Mucosa of descending colon (tissue), 3 donors: ENCODE measurements around the gene AGTRAP. TPM values are rescaled to one million over a fixed set of nuclear protein-coding genes. Genes with fewer than 3 reads are reported as not detected.

Source experiments
- ATAC-seq: fragments of 200-7000 bp; cut with Tn5 transposase; one replicate; pipeline ENCODE4 v1.9.1; 2020; ENCODE audit warnings: mild to moderate bottlenecking, moderate library complexity
- DNase-seq, 3 donors: peaks; one replicate each; pipeline ENCODE4 v3.0.0-alpha.2; 2020
- H3K36me3 ChIP-seq: fragments of 200-600 bp; one replicate; pipeline ENCODE4 v1.8.0; 2021; ENCODE audit warnings: low read depth, mild to moderate bottlenecking
- H3K4me1 ChIP-seq: fragments of 200-600 bp; one replicate; pipeline ENCODE4 v1.8.0; 2021; ENCODE audit warnings: low read depth, mild to moderate bottlenecking
- H3K4me3 ChIP-seq: fragments of 200-600 bp; one replicate; pipeline ENCODE4 v1.8.0; 2021; ENCODE audit warnings: mild to moderate bottlenecking
- H3K9me3 ChIP-seq: fragments of 200-600 bp; one replicate; pipeline ENCODE4 v1.8.0; 2021; ENCODE audit warnings: mild to moderate bottlenecking
- CTCF ChIP-seq: fragments of 200-600 bp; IDR thresholded peaks from one replicate; pipeline ENCODE4 v1.8.0; 2022; ENCODE audit warnings: antibody characterized with exemption, mild to moderate bottlenecking
- intact Hi-C, 2 donors: fragments of 100-400 bp; cut with DNase I in 1 of 2; cut with micrococcal nuclease in 1 of 2; formaldehyde crosslinking; loops; one replicate each; pipeline versions ENCODE4 v1.11.0 to v1.11.1; 2022; cut with DNase I, micrococcal nuclease
- total RNA-seq, 3 donors: library from RNA; stranded (reverse); fragmentation: NEBNext Ultra II Directional in 2 of 3; extraction: Animal tissue kit (Norgen Biotek cat#: 25700) in 2 of 3; gene quantifications; one replicate each; pipeline versions ENCODE4 v1.2.1 to v1.2.4, GENCODE V29; 2021 to 2023
- donor health status: DM: no; HTN: no; CAD: no; lungs with moderate emphysema.
- donor health status: DM: no; HTN: no; CAD: no.
- donor health status: DM: no; HTN: yes; CAD: no.

Gene AGTRAP
- total RNA-seq, 3 donors from 2014 or later = 11.8 to 23.4 (median 22.6) TPM

DNA sequence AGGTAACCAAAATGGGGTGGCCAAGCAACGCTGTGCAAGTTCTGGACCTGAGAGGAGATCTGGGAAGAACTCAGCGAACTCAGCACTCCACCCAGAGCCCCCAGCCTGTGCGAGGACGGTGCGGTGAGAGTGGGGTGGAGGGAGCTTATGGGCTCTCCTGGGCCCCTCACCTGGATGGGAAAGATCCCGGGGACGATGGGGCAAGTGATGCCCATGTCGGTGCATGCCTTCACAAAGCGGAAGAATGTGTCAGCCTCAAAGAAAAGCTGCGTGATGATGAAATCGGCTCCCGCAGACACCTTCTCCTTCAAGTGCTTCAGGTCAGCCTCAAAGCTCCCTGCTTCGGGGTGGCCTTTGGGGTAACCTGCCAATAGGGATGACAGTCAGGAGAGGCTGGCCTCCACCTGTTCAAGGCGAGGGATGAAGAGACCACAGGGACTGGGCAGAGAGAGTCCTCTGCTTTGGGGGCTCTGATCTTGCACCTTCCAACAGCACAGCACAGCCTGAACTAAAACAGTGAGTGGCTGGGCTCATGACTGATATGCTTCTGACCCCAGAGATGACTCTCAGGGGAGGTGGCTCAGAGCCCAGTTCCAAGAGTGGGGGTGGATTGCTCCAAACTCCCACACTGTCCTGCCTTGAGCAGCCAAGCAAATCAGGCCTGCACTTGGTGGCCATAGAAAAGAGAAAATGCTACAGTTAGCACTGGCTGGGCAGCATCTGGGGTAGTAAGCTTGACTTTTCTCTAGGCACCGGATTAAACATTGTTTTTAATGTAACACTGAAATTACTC, 60.3 kb downstream of the AGTRAP start:
- DNase-seq = peak in 1 of 3 donors; percentile 18
- no peak overlapping the region for H3K4me3 ChIP-seq
- peaks cover 4% of the 10 kb centered on the region for H3K4me1 ChIP-seq
- H3K9me3 ChIP-seq = no peaks in the 10 kb centered on the region
- H3K36me3 ChIP-seq = no peaks in the 10 kb centered on the region
- no peak for TF ChIP-seq CTCF
- intact Hi-C loops = no loop called here
- no peak for ATAC-seq

GRCh38 chr1:11797525-11798216, 61.7 kb downstream of the AGTRAP start:
- intact Hi-C loops = no loop called here
- TF ChIP-seq CTCF = no peak
- H3K9me3 ChIP-seq = no peaks in the 10 kb centered on the region
- ATAC-seq = no peak
- peak in 1 of 3 donors; percentile 5 for DNase-seq
- H3K36me3 ChIP-seq = no peaks in the 10 kb centered on the region
- H3K4me3 ChIP-seq = no peak overlapping the region
- H3K4me1 ChIP-seq = peaks cover 5% of the 10 kb centered on the region

DNA sequence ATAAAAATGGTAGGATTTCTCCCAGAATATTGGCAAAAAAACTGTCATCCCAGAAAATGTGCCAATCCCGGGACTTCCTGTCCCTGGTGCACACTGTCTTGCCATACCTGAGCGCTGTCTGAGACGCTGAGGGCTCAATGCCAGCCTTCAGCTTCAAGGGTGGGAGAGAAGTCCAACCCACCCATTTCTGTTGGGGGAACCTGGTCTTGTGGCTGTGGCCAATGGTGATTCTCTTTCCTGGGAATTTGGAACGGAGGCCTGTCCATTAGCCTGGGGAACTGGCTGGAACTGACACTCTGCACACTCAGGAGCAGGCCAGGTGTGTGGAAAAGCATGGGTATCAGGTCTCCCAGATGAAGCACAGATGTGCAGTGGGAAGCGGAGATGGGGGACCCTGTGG, 63.2 kb downstream of the AGTRAP start:
- H3K9me3 ChIP-seq = no peaks in the 10 kb centered on the region
- H3K36me3 ChIP-seq = no peaks in the 10 kb centered on the region
- peaks cover 19% of the 10 kb centered on the region for H3K4me1 ChIP-seq
- intact Hi-C loops = no loop called here
- ATAC-seq = no peak
- no peak for TF ChIP-seq CTCF
- DNase-seq = no peak
- H3K4me3 ChIP-seq = no peak overlapping the region

- TF ChIP-seq CTCF = no peak
- ATAC-seq (no peak), DNase-seq (no peak)
- intact Hi-C loops = no loop called here
- H3K4me3 ChIP-seq = no peak overlapping the region
- no peaks in the 10 kb centered on the region for H3K9me3 ChIP-seq
- H3K4me1 ChIP-seq = peaks cover 27% of the 10 kb centered on the region
- H3K36me3 ChIP-seq = no peaks in the 10 kb centered on the region
These were observed 64.0 kb downstream of the AGTRAP start for GRCh38 chr1:11799896-11800295.

DNA sequence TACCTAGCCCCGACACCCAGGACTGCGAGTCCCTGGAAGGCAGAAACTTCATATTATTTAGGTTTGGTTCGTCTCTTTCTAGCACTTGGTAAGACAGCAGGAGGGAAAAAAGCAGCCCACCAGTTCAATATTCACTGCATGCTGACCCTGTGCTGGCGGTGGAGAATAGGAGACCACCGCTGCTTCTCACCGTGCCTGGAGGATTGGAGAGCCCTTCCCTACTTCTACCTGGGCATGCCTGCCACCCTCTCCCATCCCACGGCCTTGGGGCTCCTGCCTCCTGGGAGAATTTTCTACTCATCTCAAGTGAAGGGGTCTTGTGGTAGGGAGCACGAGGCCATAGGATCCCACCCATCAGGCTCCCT, 64.4 kb downstream of the AGTRAP start:
- no peak for ATAC-seq
- intact Hi-C loops = no loop called here
- no peak for TF ChIP-seq CTCF
- Histone ChIP-seq H3K4me3 (no peak overlapping the region), H3K4me1 (peaks cover 29% of the 10 kb centered on the region), H3K9me3 (no peaks in the 10 kb centered on the region), H3K36me3 (no peaks in the 10 kb centered on the region)
- peak in 1 of 3 donors; percentile 16 for DNase-seq

Other genes starting within 250 kb of the AGTRAP start
- 1 to 10 TPM in 1 of 3 donors, under 1 TPM in 2; 0.23 to 8.6 (median 0.63) TPM for gene FBXO2, start 81.7 kb upstream of the AGTRAP start, total RNA-seq
- 10 to 100 TPM in 1 of 3 donors, 1 to 10 TPM in 2; 6.5 to 19.1 (median 6.6) TPM for gene FBXO44, start 81.3 kb upstream of the AGTRAP start, total RNA-seq
- 1 to 10 TPM; 3.8 to 7.5 (median 6.3) TPM for gene FBXO6, start 71.9 kb upstream of the AGTRAP start, total RNA-seq
- gene MAD2L2, start 55.0 kb upstream of the AGTRAP start, total RNA-seq = 10 to 100 TPM in 2 of 3 donors, 1 to 10 TPM in 1; 5.1 to 21.2 (median 16.3) TPM
- gene DRAXIN, start 44.4 kb upstream of the AGTRAP start, total RNA-seq = under 1 TPM; 0.10 to 0.19 (median 0.17) TPM
- under 1 TPM in 1 of 3 donors, not detected in 2; 0.60 TPM for gene C1orf167, start 26.1 kb downstream of the AGTRAP start, total RNA-seq
- gene MTHFR, start 69.8 kb downstream of the AGTRAP start, total RNA-seq = 10 to 100 TPM; 36.6 to 43.2 (median 42.5) TPM
- gene CLCN6, start 70.1 kb downstream of the AGTRAP start, total RNA-seq = 10 to 100 TPM; 20.8 to 29.7 (median 24.3) TPM
- gene NPPA, start 111.6 kb downstream of the AGTRAP start, total RNA-seq = 1 to 10 TPM in 1 of 3 donors, under 1 TPM in 1, not detected in 1; 0.35 to 2.0 TPM
- gene NPPB, start 122.8 kb downstream of the AGTRAP start, total RNA-seq = not detected
- 100 to 1,000 TPM in 1 of 3 donors, 10 to 100 TPM in 2; 69.6 to 102 (median 88.6) TPM for gene KIAA2013, start 190.3 kb downstream of the AGTRAP start, total RNA-seq
- gene PLOD1, start 198.6 kb downstream of the AGTRAP start, total RNA-seq = 10 to 100 TPM; 33.7 to 68.6 (median 35.4) TPM
- 100 to 1,000 TPM; 103 to 131 (median 110) TPM for gene MFN2, start 244.3 kb downstream of the AGTRAP start, total RNA-seq